Stimulated activated CD4-positive, alpha-beta T cell treated with anti-CD3 and anti-CD28 coated beads, Interleukin-12 subunit alpha, Interleukin-12 subunit beta, amount 100 ng/mL, for 4 hours (primary cell): ENCODE data around the gene SF3B1.
"Not testable (repeated sequence)": the region's sequence is repeated elsewhere in the genome, so short reads cannot be mapped to it uniquely, and the experiment has no call there.

Experiments
- DNase-seq: peaks from one replicate; pipeline ENCODE4 v3.0.0-alpha.2; 2020

The SF3B1 gene, protein sequence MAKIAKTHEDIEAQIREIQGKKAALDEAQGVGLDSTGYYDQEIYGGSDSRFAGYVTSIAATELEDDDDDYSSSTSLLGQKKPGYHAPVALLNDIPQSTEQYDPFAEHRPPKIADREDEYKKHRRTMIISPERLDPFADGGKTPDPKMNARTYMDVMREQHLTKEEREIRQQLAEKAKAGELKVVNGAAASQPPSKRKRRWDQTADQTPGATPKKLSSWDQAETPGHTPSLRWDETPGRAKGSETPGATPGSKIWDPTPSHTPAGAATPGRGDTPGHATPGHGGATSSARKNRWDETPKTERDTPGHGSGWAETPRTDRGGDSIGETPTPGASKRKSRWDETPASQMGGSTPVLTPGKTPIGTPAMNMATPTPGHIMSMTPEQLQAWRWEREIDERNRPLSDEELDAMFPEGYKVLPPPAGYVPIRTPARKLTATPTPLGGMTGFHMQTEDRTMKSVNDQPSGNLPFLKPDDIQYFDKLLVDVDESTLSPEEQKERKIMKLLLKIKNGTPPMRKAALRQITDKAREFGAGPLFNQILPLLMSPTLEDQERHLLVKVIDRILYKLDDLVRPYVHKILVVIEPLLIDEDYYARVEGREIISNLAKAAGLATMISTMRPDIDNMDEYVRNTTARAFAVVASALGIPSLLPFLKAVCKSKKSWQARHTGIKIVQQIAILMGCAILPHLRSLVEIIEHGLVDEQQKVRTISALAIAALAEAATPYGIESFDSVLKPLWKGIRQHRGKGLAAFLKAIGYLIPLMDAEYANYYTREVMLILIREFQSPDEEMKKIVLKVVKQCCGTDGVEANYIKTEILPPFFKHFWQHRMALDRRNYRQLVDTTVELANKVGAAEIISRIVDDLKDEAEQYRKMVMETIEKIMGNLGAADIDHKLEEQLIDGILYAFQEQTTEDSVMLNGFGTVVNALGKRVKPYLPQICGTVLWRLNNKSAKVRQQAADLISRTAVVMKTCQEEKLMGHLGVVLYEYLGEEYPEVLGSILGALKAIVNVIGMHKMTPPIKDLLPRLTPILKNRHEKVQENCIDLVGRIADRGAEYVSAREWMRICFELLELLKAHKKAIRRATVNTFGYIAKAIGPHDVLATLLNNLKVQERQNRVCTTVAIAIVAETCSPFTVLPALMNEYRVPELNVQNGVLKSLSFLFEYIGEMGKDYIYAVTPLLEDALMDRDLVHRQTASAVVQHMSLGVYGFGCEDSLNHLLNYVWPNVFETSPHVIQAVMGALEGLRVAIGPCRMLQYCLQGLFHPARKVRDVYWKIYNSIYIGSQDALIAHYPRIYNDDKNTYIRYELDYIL

DNA sequence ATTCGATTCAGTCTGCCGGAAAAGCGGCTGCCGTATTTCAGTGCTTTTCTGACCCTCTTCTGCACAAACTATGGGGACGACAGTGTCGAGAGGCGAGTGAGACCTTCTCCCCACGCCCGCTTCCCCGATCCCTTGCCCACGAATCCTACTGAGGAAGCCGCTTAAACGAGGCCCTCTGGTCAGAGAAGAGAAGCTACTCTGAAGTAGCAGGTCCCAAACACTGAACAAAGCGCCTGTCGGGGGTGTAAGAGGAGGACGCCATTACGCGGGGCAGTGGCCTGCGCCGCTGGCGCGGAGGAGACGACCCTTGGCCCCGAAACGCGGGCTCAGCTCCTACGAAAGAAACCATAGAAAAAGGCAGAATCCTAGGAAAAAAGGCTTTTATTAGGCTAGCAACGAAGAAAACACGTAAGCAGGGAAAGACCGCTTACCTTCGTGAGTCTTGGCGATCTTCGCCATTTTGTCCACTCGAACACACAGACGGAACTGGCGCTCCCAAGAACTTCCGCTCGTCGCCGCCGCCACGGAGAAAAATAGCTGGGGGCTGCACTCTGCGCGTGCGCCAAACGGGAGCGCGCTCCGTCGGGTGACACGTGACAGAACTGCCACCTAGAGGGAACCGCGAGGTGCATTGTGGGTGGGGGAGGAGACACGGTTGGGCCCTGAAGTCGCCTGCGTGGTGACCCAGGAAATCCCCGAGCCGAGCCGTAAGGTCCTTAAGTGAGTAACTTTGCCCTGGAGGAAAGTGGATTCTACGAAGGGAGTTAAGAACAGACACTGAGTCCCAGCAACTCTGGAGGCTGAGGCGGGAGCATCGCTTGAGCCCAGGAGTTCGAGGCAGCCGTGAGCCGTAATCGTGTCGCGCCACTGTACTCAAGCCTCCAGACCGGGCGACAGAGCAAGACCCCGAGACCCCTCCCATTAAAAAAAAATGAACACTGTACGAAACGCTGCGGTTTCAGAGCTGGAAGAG lies at the start of gene SF3B1:
Gene SF3B1 (minus strand): TSS at position 488 of the 973 bp plus-strand sequence. CDS start 29 bp downstream, at position 459.
- DNase-seq, result peak; percentile 97

DNA sequence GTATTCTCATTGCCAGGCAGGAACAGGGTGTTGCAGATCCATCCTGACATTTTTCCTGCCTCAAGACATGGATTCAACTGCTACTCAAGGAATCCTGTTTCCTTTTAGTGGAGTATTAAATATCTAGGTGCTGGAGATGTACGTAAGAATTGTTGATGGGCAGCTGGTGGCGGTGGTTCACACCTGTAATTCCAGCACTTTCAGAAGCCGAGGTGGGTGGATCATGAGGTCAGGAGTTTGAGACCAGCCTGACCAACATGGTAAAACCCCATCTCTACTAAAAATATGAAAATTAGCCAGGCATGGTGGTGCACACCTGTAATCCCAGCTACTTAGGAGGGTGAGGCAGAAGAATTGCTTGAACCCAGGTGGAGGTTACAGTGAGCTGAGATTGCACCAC lies 49.4 kb upstream of the SF3B1 start:
- not testable (repeated sequence) for DNase-seq

- no peak for DNase-seq
Observed at GRCh38 chr2:197480165-197481036, 45.6 kb upstream of the SF3B1 start.

DNA sequence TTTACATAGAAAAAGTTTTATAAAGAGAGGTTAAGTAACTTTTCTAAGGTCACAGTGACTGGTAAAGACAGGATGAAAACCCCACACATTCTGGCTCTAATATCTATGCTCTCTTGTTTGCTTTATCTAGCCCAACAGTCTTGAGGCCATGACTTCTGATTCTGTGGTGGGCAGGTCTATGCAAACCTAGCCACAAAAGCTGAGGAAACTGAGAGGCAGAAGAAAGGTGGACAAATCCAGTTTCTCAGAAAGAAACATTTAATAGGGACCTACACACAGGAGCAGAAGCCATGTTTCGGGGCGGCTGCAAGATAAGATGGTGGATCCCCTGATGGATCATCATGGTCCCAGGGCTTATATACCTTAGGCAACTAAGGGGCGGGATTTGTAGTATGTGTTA lies 43.0 kb upstream of the SF3B1 start:
- no peak for DNase-seq

DNA sequence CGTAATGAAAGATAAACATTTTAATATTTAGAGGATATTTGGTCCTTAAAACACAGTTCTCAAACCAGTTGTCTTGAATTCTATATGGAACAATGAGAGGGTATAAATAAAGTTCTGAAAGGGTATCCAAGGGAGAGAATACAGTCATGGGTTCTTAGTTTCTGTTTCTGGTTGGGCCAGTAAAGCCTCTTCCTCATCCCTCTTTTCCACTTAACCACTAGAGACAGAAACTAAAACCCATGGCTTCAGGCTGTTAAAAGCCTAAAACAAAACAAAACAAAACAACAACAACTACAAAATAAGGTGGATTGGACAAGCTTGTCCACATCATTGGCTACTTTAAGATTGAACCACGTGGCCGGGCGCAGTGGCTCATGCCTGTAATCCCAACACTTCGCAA lies 37.3 kb upstream of the SF3B1 start:
- DNase-seq, result no peak

- no peak for DNase-seq
Observed at GRCh38 chr2:197464175-197464574, 29.3 kb upstream of the SF3B1 start.

- no peak for DNase-seq
Observed at GRCh38 chr2:197461057-197461456, 26.2 kb upstream of the SF3B1 start.

DNA sequence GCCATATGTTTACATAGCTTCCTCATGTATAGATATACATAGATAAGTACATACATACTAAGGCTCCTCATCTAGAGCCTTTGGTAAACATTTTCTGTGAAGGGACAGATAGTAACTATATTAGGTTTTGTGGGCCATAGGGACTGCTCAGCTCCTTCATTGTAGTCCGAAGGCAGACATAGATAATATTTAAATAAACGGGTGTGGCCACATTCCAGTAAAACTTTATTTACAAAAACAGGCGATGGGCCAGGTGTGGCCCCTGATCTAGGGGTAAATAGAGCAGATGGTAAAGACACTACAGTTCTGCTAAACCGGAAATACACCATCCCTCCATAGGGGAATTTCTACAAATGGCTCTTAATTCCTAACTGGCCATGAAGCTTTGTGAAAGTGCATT lies 25.8 kb upstream of the SF3B1 start:
- DNase-seq, result no peak

DNA sequence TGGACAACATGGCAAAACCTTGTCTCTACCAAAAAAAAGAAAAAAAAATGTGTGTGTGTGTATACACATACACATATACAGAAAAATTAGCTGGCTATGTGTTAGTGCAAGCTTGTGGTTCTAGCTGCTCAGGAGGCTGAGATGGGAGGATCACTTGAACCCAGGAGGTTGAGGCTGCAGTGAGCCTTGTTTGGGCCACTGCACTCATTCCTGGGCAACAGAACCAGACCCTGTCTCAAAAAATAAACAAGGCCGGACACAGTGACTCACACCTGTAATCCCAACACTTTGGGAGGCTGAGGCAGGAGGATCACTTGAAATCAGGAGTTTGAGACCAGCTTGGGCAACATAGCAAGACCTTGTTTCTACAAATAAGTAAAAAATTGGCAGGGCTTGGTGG lies 20.6 kb upstream of the SF3B1 start:
- no peak for DNase-seq

GRCh38 chr2:197454923-197455322 lies 20.1 kb upstream of the SF3B1 start:
- DNase-seq, result no peak

DNA sequence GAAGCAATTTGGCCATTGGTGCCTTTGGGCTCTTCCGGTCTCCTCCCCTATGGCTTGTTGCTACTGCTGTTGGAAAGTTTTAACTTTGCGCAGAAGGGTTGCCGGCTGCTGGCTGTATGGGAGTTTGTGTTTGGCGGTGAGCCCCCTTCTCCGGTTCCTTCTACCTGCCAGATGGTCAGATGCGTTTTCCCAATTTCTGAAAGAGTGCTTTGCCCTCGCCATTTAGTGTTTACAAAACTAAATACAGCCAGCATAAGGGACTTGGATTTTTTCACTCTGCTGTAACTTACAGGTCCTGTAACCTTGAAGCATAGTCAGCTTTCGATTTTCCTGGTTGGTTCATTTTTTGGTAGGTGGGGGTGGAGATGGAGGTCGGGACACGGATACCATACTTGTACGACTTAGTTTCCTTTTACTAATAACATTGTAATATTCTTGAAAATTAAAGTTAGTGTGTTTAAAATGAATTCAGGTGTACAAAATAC lies 19.1 kb upstream of the SF3B1 start:
- no peak for DNase-seq

DNA sequence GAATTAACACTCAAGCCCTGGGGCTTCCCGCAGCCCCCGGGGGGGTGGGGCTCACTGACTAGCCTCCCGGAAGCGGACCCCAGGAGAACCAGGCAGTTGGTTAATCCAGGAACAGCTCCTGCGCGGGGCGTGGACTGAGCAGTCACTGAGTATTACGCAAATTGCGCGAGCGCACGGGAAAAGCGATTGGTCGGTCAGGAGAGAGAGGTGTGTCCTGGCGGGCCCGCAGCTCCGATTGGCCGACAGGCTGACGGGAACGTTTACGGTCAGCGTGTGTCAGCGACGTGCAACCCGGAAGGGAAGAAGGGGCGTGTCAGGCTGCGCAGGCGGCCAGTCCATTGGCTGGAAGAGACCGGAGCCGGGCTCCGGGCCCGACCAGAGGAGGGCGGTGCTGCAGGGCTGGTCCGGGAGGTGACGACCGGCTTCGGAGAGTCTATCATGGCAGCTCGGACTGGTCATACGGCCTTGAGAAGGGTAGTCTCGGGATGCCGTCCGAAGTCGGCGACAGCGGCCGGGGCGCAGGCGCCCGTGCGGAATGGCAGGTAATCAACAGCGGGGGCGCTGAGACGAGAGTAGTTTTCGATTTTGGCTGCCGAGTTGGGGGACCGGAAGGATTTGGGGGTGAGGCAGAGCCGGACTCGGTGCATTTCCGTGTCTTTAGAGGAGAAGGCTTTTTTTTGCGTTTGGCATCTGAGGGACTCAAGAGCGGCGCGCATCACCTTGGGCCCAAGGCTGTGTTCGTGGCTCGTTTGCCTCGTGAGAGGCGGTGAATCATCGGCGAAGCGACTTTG lies 18.5 kb upstream of the SF3B1 start, which contains the start of gene COQ10B:
Gene COQ10B (plus strand): TSS at position 430 of the 791 bp plus-strand sequence. CDS start 9 bp downstream, at position 439.
- DNase-seq, result peak; percentile 95

DNA sequence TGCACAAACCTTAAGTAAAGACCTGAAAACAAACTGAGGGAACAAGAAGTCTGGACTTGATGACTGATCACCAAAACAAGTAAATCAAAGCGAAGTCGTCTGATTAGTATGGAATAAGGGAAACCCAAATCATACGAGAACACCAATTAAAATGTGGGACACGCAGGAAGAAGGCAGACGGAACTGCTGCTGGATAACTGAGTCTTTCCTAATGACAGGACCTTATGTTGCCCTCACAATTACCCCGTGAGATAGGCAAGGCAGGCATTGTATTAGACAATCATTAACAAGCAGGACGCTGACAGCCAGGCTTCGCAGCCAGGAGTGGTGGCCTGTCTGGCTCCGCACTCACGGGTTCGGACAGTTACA lies 17.9 kb upstream of the SF3B1 start:
- no peak for DNase-seq

- not testable (repeated sequence) for DNase-seq
Observed at GRCh38 chr2:197450935-197451358, 16.1 kb upstream of the SF3B1 start.

- no peak for DNase-seq
Observed at GRCh38 chr2:197450465-197450864, 15.6 kb upstream of the SF3B1 start.

- DNase-seq, result no peak
Observed at GRCh38 chr2:197446844-197447243, 12.0 kb upstream of the SF3B1 start.

GRCh38 chr2:197445746-197446145 lies 10.9 kb upstream of the SF3B1 start:
- DNase-seq, result no peak

GRCh38 chr2:197442857-197443256 lies 8.0 kb upstream of the SF3B1 start:
- DNase-seq, result no peak

- DNase-seq, result no peak
Observed at GRCh38 chr2:197437380-197437779, 2.6 kb upstream of the SF3B1 start.
